Effector CD8-positive, alpha-beta T cell (primary cell): ENCODE data around the gene DYSF.

Source experiments
- DNase-seq: peaks from one replicate; lab custom pipeline; 2025; lab: John Stamatoyannopoulos, UW

Gene DYSF

GRCh38 chr2:71691747-71692441 lies 238.5 kb downstream of the DYSF start:
- DNase-seq, result no peak

- DNase-seq, result no peak
Observed at GRCh38 chr2:71692621-71693277, 239.4 kb downstream of the DYSF start.

GRCh38 chr2:71693286-71694270 lies 240.2 kb downstream of the DYSF start:
- DNase-seq, result no peak

- DNase-seq, result no peak
Observed at GRCh38 chr2:71694501-71695234, 241.3 kb downstream of the DYSF start.

GRCh38 chr2:71695235-71696120 lies 242.1 kb downstream of the DYSF start:
- no peak for DNase-seq

- no peak for DNase-seq
Observed at GRCh38 chr2:71696381-71696780, 243.0 kb downstream of the DYSF start.

GRCh38 chr2:71697106-71698004 lies 244.0 kb downstream of the DYSF start:
- DNase-seq, result no peak

GRCh38 chr2:71699428-71699827 lies 246.1 kb downstream of the DYSF start:
- no peak for DNase-seq

- no peak for DNase-seq
Observed at GRCh38 chr2:71700041-71700657, 246.8 kb downstream of the DYSF start.

- DNase-seq, result no peak
Observed at GRCh38 chr2:71700658-71701397, 247.5 kb downstream of the DYSF start.

- no peak for DNase-seq
Observed at GRCh38 chr2:71702071-71702970, 249.0 kb downstream of the DYSF start.

- no peak for DNase-seq
Observed at GRCh38 chr2:71702971-71703898, 249.9 kb downstream of the DYSF start.

GRCh38 chr2:71704131-71704561 lies 250.8 kb downstream of the DYSF start:
- no peak for DNase-seq

- no peak for DNase-seq
Observed at GRCh38 chr2:71704688-71705087, 251.3 kb downstream of the DYSF start.

GRCh38 chr2:71705171-71705960 lies 252.0 kb downstream of the DYSF start:
- DNase-seq, result no peak
